ENCODE data around the gene STK11.

The STK11 gene

DNA sequence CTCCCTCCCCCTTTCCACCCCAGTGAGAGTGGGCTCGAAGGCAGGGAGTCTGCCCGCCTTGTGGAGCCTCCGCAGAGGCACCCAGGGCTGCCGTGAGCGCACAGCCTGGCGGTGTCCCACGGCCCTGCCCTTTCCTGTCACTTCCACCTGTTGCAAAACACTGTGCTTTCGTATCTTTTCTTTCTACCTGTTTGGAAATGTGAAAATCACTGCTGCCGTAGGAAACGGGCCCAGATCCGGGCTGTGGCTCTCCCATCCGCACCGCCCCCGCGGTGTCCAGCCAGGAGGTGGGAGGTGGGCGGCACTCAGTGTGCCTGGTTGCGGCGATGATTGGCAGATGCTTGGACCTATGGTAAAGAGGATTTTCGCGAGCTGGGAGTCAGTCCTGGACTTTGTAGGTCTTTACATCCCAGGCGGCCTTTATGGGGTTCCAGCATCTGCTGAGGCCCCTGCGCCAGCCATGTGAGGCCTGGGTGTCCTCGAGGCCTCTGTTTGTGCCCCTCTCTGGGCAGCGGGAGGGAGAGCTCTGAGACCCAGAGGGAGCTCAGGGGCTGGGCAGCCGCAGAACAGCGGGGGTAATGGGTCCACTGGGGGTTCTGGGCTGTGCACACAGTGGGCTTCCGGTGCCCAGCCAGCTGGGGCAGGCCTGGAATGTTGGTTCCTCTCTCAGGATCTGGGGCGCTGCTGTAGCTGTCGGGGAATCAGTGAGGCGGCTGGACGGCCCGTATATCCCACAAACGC, 6.1 kb downstream of the STK11 start:
- no peak for DNase-seq

DNA sequence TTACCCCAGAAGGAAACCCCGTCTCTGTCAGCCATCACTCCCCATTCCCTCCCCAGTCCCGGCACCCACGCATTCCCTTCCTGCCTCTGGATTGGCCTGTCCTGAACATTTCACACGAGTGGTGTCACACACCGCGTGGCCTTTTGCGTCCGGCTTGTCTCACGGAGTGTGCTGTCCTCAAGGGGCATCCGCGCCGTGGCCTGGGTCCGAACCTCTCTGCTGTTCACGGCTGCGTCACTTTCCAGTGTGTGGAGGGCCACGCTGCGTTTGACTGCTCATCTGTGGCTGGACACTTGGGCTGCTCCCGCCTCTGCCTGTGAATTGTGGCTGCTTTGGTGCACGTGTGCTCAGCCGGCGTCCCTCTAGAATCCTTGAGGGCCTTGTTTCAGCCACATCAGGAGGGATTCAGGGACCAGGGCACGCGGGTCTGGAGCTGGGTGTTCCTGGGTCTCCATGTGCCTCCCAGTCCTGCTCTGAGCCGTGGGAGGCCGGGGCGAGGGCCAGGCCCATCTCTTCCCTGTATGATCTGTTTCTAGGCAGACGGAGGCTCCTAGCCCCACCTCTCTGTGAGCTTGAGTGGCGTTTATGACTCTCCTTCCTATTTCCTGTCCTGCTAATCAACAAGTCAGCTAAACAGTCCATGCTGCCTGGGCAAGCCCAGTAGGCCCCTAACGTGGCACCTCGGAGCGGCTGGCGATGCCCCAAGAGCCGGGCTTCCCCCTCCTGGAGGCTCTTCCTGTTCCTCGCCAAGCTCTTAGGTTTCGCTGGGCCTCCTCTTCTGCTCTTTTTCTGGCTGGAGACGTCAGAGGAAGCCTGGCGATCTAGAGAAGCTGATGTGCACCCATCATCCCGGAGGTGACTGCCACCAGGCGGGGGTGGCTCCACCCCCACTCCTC, 8.1 kb downstream of the STK11 start:
- no peak for DNase-seq

DNA sequence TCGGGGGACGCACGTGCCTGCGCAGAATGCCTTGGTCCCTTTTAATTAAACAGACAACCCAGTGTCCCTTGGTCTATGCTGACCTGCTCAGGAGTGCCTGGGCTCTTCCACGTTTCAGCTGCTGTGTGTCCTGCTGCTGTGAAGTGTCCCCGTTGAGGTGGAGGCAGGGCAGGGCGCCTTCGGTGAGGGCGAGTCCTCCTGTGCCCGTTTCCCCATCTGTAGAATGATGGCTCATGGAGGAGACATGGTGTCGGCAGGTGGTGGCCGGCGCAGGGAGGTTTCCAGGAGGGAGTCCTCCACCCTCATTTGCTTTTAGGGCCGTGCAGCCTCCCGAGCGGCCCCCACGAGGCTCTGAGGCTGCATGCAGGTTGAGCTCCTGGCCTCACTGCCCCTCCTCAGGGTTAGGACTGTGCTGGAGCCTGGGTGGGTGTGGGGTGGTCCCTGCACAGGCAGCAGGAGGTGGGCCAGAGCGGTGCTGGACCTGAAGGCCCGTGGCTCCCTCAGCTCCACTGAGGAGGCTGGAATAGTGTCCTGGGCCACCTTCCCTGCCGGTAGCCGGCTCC, 8.8 kb downstream of the STK11 start:
- DNase-seq: no peak

DNA sequence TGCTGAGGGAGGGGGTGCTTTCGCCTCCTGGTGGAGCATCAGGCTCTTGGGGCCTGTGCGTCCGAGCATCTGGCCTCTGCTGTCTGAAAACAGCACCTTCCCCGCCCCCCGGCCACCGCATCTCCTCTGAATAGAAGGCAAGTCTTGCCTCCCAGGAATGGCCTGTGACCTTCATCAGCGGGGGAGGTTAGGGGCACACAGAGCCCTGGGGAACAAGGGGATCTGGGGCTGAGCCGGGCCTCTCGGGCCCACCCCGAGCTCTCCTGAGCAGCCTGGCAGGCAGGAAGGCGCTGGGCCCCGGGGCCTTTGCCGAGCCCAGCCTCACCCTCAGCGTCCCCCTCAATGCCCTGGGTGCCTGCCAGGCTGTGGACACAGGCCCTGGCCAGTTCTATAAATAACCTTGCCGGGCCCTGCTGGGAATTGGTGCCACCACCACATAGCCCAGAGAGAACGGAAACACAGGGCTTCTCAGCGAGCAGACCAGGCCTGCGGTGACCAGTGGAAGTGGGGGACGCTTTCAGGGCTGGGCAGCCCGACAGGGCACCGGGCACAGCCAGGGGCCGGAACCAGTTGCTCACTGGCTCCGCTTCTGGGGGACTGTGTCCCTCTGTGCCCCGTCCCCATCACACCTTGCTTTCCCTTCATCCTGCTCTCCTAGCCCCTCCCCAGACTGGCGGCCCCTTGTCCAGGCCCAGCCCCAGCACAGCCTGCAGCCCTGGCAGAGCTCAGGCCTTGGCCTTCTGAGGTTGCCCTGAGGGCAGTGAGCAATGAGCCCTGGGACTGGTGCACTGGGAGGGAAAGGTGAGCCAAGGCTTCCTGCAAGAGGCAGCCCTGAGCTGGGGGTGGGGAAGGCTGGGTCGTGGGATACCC, 9.5 kb downstream of the STK11 start:
- DNase-seq: no peak

DNA sequence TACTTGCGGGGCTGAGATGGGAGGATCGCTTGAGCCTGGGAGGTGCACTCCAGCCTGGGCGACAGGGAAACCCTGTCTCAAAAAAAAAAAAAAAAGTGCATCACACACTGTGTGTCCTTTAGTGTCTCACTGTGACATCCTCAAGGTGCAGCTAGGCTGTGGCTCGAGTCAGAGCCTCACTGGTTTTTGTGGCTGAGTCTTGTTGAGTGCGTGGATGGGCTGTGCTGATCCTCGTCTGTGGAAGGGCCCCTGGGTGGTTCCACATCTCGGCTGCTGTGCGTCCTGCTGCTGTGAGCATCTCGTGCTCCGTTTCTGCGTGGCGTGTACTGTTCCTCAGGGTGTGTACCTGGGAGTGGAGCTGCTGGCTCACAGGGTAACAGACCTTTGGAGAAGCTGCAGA, 11.2 kb downstream of the STK11 start:
- no peak for DNase-seq

DNA sequence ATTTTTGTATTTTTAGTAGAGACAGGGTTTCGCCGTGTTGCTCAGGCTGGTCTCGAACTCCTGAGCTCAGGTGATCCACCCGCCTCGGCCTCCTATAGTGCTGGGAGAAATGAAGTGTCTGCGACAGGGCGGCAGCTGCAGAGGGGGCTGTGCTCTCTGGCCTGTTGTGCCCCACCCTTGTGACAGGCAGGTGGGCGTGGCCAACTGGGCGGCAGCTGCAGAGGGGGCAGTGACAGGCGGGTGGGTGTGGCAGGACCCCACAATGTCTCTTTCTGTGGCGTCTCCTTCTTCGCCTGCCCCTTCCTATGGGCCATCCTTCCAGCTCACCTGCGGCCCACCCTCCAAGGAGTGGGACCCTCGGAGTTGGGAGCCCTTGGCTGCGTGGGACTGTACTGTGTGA, 11.8 kb downstream of the STK11 start:
- no peak for DNase-seq

DNA sequence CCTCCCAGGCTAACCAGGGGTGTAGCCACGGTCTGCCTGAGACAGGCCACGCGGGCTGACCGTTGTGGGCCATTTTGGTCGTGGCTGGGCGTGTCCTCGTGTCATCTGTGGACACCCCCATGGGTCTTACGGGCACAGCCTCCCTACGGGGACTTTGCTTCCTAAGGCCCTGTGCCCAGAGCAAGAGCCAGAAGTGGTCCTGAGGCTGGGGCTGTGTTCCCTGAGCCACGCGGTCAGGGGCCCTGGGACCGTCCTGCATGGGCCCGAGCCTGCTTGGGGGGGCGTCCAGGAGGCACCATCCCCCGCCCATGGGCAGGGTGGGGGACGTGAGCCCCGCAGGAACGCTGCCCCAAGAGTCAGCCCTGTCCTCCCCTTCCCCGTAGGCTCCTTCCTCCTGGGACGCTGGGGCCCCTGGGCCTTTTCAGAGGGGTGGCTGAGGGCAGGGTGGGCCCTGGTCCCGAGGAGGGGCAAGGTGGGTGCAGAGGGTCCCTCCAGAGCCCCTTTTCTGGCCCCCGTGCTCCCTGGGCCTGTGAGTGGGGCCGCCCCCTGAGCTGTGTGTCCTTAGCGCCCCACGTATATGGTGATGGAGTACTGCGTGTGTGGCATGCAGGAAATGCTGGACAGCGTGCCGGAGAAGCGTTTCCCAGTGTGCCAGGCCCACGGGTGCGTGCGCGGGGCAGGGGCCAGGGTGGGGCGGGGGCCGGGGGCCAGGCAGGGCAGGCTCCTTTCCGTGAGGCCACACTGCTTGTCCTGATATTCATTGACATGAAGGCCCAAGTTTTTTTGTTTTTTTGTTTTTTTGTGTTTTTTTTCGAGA, 13.4 kb downstream of the STK11 start:
- no peak for DNase-seq

DNA sequence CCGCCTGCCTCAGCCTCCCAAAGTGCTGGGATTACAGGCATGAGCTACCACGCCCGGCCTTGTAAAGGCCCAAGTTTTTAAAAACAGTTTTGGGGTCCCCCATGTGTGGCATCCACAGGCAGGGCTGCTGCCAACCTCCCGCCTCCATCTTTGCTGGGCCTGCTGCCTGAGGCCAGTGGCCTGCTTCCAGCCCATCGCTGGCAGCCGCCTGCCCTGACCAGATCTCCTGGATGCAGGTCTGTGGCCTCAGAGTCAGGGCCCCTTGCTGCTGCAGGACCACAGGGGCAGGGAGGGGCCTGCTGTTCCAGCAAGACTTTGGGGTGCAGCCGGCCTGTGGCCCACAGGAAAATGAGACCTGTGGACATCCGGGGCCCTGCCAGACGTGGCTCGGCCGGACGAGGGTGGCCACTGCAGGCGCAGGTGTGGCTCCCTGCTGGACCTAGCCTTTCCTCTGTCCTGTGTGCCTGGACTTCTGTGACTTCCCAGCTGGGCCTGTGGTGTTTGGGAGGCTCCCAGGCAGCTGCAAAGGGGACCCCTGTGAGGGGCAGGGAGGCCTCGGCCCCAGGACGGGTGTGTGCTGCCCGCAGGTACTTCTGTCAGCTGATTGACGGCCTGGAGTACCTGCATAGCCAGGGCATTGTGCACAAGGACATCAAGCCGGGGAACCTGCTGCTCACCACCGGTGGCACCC, 14.4 kb downstream of the STK11 start:
- DNase-seq: no peak

DNA sequence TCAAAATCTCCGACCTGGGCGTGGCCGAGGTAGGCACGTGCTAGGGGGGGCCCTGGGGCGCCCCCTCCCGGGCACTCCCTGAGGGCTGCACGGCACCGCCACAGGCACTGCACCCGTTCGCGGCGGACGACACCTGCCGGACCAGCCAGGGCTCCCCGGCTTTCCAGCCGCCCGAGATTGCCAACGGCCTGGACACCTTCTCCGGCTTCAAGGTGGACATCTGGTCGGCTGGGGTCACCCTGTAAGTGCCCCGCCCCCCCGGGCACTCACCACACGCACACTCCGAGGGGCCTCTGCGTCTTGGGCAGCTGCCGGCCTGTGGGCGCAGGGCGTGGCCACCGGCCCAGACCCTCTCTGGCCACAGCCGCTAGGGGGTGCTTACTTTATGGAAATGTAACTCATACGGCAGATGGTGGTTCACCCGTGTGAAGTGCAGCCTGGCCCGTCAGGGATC, 14.9 kb downstream of the STK11 start:
- DNase-seq: no peak

DNA sequence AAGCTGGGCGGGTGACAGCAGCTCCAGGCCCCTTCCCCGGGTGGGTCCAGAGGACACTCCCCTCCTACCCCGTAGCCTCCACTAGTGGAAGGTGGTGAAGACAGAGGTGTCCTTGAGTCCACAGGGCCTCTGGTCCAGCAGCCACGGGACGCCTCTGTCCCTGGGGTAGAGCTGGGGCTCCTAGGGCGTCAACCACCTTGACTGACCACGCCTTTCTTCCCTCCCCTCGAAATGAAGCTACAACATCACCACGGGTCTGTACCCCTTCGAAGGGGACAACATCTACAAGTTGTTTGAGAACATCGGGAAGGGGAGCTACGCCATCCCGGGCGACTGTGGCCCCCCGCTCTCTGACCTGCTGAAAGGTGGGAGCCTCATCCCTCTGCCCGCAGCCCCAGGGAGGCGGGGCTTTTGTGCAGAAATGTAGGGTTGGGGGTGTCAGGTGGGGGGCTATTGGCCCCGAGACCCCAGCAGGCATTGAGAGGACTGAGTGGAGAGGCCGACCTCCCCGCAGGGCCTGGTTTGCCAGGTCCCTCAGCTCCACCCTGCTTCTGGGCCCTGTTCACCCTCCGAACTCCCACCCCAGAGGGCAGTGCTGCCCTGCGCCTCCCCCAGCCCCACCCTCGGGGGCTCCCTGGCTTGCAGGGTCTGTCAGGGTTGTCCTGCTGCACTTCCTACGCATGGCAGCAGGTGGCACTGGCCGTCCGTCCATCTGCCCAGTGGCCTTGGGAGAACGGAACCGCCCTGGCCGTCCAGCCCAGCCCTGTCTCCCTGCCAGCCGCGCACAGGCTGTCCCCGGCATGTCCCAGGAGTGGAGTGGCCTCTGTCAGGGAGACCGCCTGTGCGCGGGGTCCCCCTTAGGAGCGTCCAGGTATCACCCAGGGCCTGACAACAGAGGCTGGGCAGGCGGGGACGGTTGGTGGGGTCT, 15.7 kb downstream of the STK11 start:
- no peak for DNase-seq

DNA sequence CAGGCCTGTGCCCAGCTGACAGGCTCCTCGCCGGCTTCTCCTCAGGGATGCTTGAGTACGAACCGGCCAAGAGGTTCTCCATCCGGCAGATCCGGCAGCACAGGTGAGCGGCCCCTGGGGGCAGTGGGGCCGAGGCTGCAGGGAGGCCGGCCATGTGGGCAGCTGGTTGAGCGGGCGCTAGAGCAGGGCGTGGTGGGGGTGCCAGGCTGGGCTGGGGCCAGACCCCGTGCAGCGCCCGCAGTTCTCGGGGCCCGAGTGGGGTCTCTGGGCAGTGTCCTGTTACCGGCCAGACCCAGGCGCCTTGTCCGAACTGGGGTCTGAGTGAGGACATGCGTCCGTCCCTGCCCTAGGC, 16.3 kb downstream of the STK11 start:
- DNase-seq: no peak

DNA sequence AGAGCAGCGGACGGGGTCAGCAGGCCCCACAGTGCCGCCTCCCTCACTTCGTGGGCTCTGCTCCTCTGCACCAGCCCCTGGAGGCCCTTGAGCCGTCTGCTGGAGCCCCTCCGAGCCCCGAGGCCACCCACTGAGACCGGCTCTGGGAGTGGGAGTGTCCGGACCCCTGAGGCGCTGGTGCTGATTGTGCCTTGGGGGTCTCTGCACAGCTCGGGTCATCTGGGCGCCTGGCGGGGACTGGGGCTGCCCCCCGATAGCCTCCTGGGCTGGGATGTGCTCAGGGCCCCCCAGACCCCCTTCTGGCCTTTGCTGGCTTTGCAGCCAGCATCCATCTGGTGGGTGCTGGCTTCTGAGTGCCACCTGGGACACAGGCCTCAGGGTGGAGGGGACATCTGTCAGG, 16.8 kb downstream of the STK11 start:
- no peak for DNase-seq

DNA sequence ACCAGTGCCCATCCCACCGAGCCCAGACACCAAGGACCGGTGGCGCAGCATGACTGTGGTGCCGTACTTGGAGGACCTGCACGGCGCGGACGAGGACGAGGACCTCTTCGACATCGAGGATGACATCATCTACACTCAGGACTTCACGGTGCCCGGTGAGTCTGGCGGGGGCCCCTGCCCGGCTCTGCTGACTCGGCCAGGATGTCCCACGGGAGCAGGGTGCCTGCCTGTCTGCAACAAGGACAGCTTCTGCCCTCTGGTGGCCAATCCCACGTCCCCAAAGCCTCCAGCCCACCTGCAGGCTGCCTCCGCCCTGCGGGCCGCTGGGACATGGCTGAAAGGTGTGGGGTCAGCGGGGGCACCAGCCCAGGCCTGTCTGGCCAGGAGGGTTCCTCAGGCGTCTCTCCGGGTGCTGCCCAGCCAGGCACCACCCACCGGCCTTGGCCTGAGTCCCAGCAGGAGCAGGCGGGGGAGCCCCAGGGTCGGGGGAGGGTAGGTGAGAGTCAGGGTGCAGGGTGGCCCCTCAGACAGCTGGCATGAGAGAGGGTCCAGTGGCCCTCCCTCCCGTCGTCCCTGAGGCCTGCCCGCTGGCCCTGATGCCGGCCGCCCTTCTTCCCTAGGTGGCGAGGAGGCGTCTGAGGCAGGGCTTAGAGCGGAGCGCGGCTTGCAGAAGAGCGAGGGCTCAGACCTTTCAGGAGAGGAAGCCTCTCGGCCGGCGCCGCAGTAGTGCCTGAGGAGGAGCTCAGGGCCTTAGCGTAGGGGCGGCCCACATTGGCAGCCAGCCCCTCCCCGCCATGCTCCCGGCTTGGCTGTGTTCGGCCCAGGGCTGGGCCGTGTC, 17.7 kb downstream of the STK11 start:
- no peak for DNase-seq

DNA sequence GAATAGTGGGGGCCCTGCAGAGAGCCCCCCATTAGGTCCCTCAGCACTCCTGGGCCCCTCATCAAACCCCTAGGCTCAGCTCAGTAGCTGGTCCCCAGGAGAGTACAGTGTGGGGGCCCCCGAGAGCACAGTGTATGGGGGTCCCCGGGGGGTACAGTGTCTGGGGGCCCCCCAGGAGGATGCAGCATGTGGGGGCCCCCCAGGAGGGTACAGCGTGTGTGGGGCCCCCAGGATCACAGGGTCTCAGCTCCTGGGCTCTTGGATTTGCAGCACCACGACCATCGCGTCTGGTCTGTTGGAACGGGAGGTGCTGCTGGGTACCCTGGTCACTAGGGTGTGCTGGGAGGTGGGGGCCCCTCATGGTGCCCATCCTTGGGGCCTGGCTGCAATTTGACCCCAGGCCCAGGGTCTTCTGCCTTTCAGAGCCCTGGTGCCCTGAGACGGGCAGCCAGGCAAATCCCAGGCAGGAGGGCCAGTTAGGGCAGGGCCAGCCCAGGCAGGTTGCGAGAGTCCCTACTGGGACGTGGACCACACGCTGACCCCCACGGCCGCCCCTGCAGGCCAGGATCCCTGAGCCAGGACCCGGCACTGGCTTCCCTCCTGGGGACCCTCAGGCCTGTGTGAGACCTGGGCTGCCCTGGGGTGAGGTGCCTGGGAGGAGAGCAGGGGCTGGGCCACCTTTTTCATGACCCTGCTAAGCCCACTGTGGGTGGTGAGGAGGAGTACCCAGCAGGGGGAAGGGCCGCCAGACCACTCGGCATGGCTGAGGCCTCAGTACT, 18.7 kb downstream of the STK11 start:
- DNase-seq: no peak

DNA sequence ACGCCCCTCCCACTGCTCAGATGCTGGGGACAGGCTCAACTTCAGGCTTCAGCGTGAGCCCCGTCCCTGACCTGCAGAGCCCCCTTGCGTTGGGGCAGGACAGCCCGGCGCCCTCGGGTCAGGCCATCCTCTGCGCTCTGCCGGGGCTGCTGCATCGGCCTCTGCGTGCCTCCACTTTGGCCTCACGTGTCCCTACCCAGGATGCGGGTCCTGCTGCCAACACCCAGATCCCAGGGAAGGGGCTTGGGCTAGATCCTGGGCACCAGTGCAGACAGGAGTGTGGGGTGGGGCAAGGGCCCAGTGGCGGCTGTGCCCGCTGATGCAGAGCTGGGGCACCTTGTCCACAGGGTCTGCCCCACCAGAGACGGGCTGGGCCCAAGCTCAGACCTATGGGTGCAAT, 19.3 kb downstream of the STK11 start:
- no peak for DNase-seq

DNA sequence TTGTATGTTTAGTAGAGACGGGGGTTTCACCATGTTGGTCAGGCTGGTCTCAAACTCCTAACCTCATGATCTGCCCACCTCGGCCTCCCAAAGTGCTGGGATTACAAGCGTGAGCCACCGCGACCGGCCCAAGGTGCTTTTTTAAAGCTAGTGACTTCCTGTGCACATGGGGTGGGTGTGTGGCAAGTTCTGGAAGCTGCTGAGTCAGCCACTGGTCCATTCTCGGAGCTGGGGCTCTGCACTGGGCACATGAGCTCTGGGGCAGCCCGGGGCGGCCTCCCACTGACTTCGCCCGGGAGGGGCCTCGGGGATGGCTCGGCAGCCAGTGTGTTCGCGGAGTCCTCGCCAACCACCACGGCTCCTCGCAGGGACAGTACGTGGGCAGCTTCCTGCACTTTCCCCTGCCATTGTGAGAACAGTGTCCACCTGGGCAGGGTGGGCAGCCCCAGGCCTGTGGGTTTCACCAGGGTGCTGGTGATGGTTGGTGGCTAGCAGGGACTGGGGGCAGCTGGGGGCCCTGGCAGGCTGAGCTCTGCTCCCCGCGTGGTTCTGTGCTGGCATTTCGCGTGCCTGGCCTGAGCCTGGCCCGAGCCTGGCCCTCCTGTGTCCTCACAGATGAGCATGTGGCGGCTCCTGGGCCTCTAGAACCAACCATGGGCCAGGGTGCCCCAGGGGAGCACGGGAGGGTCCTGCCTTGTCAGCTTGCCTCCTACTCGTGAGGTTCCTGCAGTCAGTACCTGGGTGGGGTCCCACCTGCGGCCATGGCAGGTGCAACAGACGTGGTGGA, 20.1 kb downstream of the STK11 start:
- DNase-seq: no peak

DNA sequence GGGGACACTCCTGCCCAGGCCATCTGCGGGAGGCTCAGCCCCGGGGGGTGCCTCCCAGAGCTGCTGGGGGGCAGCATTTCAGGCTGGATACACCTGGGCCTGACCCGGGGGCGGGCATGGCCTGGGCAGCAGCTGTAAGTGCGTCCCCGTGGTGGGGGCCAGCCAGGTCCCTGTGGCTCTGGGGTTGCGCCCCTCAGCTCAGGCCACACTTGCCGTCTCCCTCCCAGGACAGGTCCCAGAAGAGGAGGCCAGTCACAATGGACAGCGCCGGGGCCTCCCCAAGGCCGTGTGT, 20.6 kb downstream of the STK11 start:
- no peak for DNase-seq

Measured in NCI-H748 treated with DMSO at 0.1 percent for 48 hours (cell line).